AG20443 (cell line): ENCODE measurements around the gene BRMS1.

Source experiments
- DNase-seq: peaks from one replicate; pipeline ENCODE4 v3.0.0; 2012; ENCODE audit warnings: low spot score, mixed read lengths

Gene BRMS1

GRCh38 chr11:66336234-66337102 is 8.4 kb downstream of the BRMS1 start, which contains the start of gene RIN1:
Gene RIN1 (minus strand): TSS chr11:66336434. CDS start chr11:66336402, 32 bp downstream.
- peak; percentile 93 for DNase-seq

GRCh38 chr11:66335531-66336233 is 9.2 kb downstream of the BRMS1 start:
- peak; percentile 55 for DNase-seq

GRCh38 chr11:66334605-66335442 is 10.1 kb downstream of the BRMS1 start:
- DNase-seq: no peak

- no peak for DNase-seq
These were observed 10.9 kb downstream of the BRMS1 start for GRCh38 chr11:66333896-66334604.

- DNase-seq: no peak
These were observed 11.6 kb downstream of the BRMS1 start for GRCh38 chr11:66333220-66333877.

GRCh38 chr11:66332371-66333219 is 12.3 kb downstream of the BRMS1 start:
- DNase-seq: no peak

- no peak for DNase-seq
These were observed 13.1 kb downstream of the BRMS1 start for GRCh38 chr11:66331542-66332370.

- no peak for DNase-seq
These were observed 14.0 kb downstream of the BRMS1 start for GRCh38 chr11:66330931-66331330.

- DNase-seq: no peak
These were observed 15.7 kb downstream of the BRMS1 start for GRCh38 chr11:66329165-66329673.

- DNase-seq: peak; percentile 77
These were observed 16.4 kb downstream of the BRMS1 start for GRCh38 chr11:66328302-66329144.

GRCh38 chr11:66328031-66328301 is 16.9 kb downstream of the BRMS1 start:
- DNase-seq: no peak

- DNase-seq: peak; percentile 73
These were observed 17.5 kb downstream of the BRMS1 start for GRCh38 chr11:66327171-66328030.

- peak; percentile 63 for DNase-seq
These were observed 18.4 kb downstream of the BRMS1 start for GRCh38 chr11:66326261-66327111.

GRCh38 chr11:66325263-66325671 is 19.6 kb downstream of the BRMS1 start:
- no peak for DNase-seq

- DNase-seq: peak; percentile 50
These were observed 20.2 kb downstream of the BRMS1 start for GRCh38 chr11:66324664-66325063.

GRCh38 chr11:66323684-66324083 is 21.2 kb downstream of the BRMS1 start:
- DNase-seq: no peak
